Retinal pigment epithelial cell (primary cell): ENCODE measurements around the gene MYLK.
A peak's percentile ranks its signal among the peaks of the same experiment; 100 is the strongest.

ENCODE experiments used
- DNase-seq: peaks from one replicate; pipeline ENCODE4 v3.0.0-alpha.2; 2010; ENCODE audit warnings: low read depth
- H3K4me3 ChIP-seq: 2 replicates; pipeline ENCODE4 v1.5.1; 2011; ENCODE audit warnings: mild to moderate bottlenecking, low read length, control low read depth, moderate library complexity
- CTCF ChIP-seq: conservative IDR thresholded peaks from 2 replicates; pipeline ENCODE4 v1.5.1; 2011; ENCODE audit warnings: low read depth, low read length, control low read depth, inconsistent platforms

Gene MYLK

GRCh38 chr3:123783050-123783689, 101.0 kb downstream of the MYLK start:
- no peak for DNase-seq
- TF ChIP-seq CTCF, result no peak
- no peak overlapping the region for H3K4me3 ChIP-seq

- no peak overlapping the region for H3K4me3 ChIP-seq
- no peak for TF ChIP-seq CTCF
- no peak for DNase-seq
These were observed 101.6 kb downstream of the MYLK start for GRCh38 chr3:123782488-123782887.

- H3K4me3 ChIP-seq, result no peak overlapping the region
- DNase-seq, result no peak
- TF ChIP-seq CTCF, result no peak
These were observed 102.4 kb downstream of the MYLK start for GRCh38 chr3:123781571-123782275.

GRCh38 chr3:123781138-123781537, 103.0 kb downstream of the MYLK start:
- DNase-seq, result no peak
- TF ChIP-seq CTCF, result peak; percentile 13

GRCh38 chr3:123780656-123781055, 103.5 kb downstream of the MYLK start:
- DNase-seq, result no peak
- H3K4me3 ChIP-seq, result no peak overlapping the region
- TF ChIP-seq CTCF, result no peak

More at GRCh38 chr3:123781138-123781537, 103.0 kb downstream of the MYLK start:
- no peak overlapping the region for H3K4me3 ChIP-seq

- no peak for DNase-seq
- TF ChIP-seq CTCF, result no peak
- no peak overlapping the region for H3K4me3 ChIP-seq
These were observed 104.4 kb downstream of the MYLK start for GRCh38 chr3:123779655-123780231.
